ENCODE measurements around the gene XRCC5. TPM values are rescaled to one million over a fixed set of nuclear protein-coding genes. Genes with fewer than 3 reads are reported as not detected.

XRCC5 gene
- total and polyA plus RNA-seq, 2 of the 8 experiments (the other 6 are each of a cell fraction or from before 2014, with no cell fraction given): 308 to 644 TPM

GRCh38 chr2:216235896-216236295 is 126.7 kb downstream of the XRCC5 start:
- Histone ChIP-seq H3K79me2 (ENCODE audit: control insufficient read depth in 1 of 2, insufficient read depth in 2 of 2, low read length in 2 of 2) (no peaks in the 10 kb centered on the region), H4K5ac (ENCODE audit: insufficient read length, low read depth, low read length) (no peak overlapping the region), H4K8ac (ENCODE audit: extremely low read depth, insufficient read depth, low read length) (no peak overlapping the region), H3K18ac (ENCODE audit: extremely low read depth, low read length) (no peak overlapping the region), H3K9me3 (ENCODE audit: insufficient read depth in 2 of 2, low read depth in 1 of 2, low read length in 1 of 2) (peaks cover 0 to 3% of the 10 kb centered on the region in 2 experiments; a peak in 1 of 4 replicates), H3K4ac (replicated peaks; ENCODE audit: insufficient read length, low read depth, low read length) (no peak overlapping the region), H3K4me3 (ENCODE audit: extremely low read depth in 1 of 4, insufficient read depth in 2 of 4, low read depth in 3 of 4, low read length in 4 of 4) (no peak overlapping the region), H4K20me1 (replicated peaks in 1 of 2; ENCODE audit: control insufficient read depth in 1 of 2, insufficient read depth in 2 of 2, low read length in 2 of 2) (no peaks in the 10 kb centered on the region), H3K4me2 (ENCODE audit: insufficient read depth in 1 of 2, low read depth in 2 of 2, low read length in 2 of 2) (no peak overlapping the region), H2BK20ac (ENCODE audit: low read length) (no peak overlapping the region), H2BK12ac (ENCODE audit: low read depth, low read length) (no peak overlapping the region), H3K56ac (replicated peaks; ENCODE audit: insufficient read length, low read depth, low read length) (no peak overlapping the region), H3K79me1 (ENCODE audit: low read depth, low read length) (no peaks in the 10 kb centered on the region), H3K9ac (replicated peaks in 1 of 4; ENCODE audit: extremely low read depth in 1 of 4, low read depth in 3 of 4, low read length in 3 of 4) (no peak overlapping the region), H3K27me3 (replicated peaks in 1 of 4; ENCODE audit: control insufficient read depth in 3 of 4, extremely low read depth in 1 of 4, insufficient read depth in 3 of 4, low read length in 3 of 4) (no peaks in the 10 kb centered on the region), H2BK5ac (ENCODE audit: low read depth, low read length) (no peak overlapping the region), H3K4me1 (replicated peaks in 1 of 4; ENCODE audit: control insufficient read depth in 3 of 4, insufficient read depth in 4 of 4, low read length in 3 of 4) (no peaks in the 10 kb centered on the region), H3K36me3 (ENCODE audit: control insufficient read depth in 2 of 4, insufficient read depth in 4 of 4, low read length in 3 of 4) (no peaks in the 10 kb centered on the region), H2BK120ac (replicated peaks; ENCODE audit: low read depth, low read length) (no peak overlapping the region), H2BK15ac (ENCODE audit: low read length) (no peak overlapping the region), H4K91ac (replicated peaks; ENCODE audit: insufficient read length, low read length) (no peak overlapping the region), H3K23ac (ENCODE audit: insufficient read length) (no peak overlapping the region), H3K14ac (ENCODE audit: insufficient read length) (no peak overlapping the region), H3K27ac (ENCODE audit: low read depth, low read length) (no peak overlapping the region), H2AK5ac (ENCODE audit: low read depth, low read length) (no peak overlapping the region), H2AFZ (ENCODE audit: low read length) (no peak overlapping the region), H3K23me2 (ENCODE audit: low read depth, low read length) (no peaks in the 10 kb centered on the region)
- TF ChIP-seq EZH2 (IDR thresholded peaks at IDR 0.05; ENCODE audit: low read depth, low read length, severe bottlenecking) (no peak), HDAC2 (IDR thresholded peaks at IDR 0.05; ENCODE audit: borderline replicate concordance in 1 of 2, low read depth in 2 of 2, low read length in 2 of 2) (no peak), MAX (IDR thresholded peaks at IDR 0.05) (no peak), SP1 (IDR thresholded peaks at IDR 0.05; ENCODE audit: low read depth, low read length) (no peak), TEAD4 (IDR thresholded peaks at IDR 0.05; ENCODE audit: low read depth, low read length) (no peak), GABPA (IDR thresholded peaks at IDR 0.05; ENCODE audit: borderline replicate concordance, insufficient read depth, low read length) (no peak)
- 86% methylated on average over 1 of the region's 1 CpG; no CpG with 5 or more reads in 1 of the 2 experiments for whole genome bisulfite sequencing, 2 experiments (ENCODE audit: extremely low coverage in 1 of 2, insufficient coverage in 1 of 2, insufficient read length in 1 of 2, insufficient replicate concordance in 2 of 2, low coverage in 1 of 2, low lambda C conversion rate in 2 of 2, missing lambda C conversion rate in 1 of 2)
- DNase-seq (ENCODE audit: low read depth in 1 of 2, low spot score in 2 of 2) (no peak), FAIRE-seq (no peak)
- POLR2A ChIA-PET (ENCODE audit: partially characterized antibody): interaction anchor here (1.9 kb wide), 1 partner anchor 13 kb away, joined by 5 read pairs; no protein-coding TSS in a partner anchor
- CTCF ChIA-PET (ENCODE audit: partially characterized antibody): interaction anchor here (2.9 kb wide), 1 partner anchor 47 kb away, joined by 10 read pairs; no protein-coding TSS in a partner anchor

All from H1 (cell line).